ENCODE data around the gene ACAN. TPM values are rescaled to one million over a fixed set of nuclear protein-coding genes. Genes with fewer than 3 reads are reported as not detected.

The ACAN gene
- total RNA-seq, 1 donor from 2014 or later: 2.0 TPM

- H3K27me3 Mint-ChIP-seq: no peaks in the 10 kb centered on the region
- no peaks in the 10 kb centered on the region for H3K36me3 Mint-ChIP-seq (ENCODE audit: insufficient read depth)
- no peak overlapping the region for H3K27ac Mint-ChIP-seq
- DNase-seq (ENCODE audit: low spot score, unreplicated experiment): no peak
- no peak for TF ChIP-seq CTCF (IDR thresholded peaks at IDR 0.05; ENCODE audit: unreplicated experiment)
- H3K9me3 Mint-ChIP-seq (ENCODE audit: low read depth): no peaks in the 10 kb centered on the region
- H3K4me3 Mint-ChIP-seq (ENCODE audit: low read depth): no peak overlapping the region
- H3K4me1 Mint-ChIP-seq (ENCODE audit: low read depth): no peaks in the 10 kb centered on the region
Observed at GRCh38 chr15:88849376-88850072, 46.3 kb downstream of the ACAN start.

- Mint-ChIP-seq H3K27me3 (no peaks in the 10 kb centered on the region), H3K36me3 (ENCODE audit: insufficient read depth) (no peaks in the 10 kb centered on the region), H3K4me3 (ENCODE audit: low read depth) (no peak overlapping the region), H3K4me1 (ENCODE audit: low read depth) (no peaks in the 10 kb centered on the region), H3K9me3 (ENCODE audit: low read depth) (no peaks in the 10 kb centered on the region), H3K27ac (no peak overlapping the region)
- DNase-seq (ENCODE audit: low spot score, unreplicated experiment): no peak
- TF ChIP-seq CTCF (IDR thresholded peaks at IDR 0.05; ENCODE audit: unreplicated experiment): no peak
Observed at GRCh38 chr15:88852476-88852875, 49.2 kb downstream of the ACAN start.

- no peak overlapping the region for H3K4me3 Mint-ChIP-seq (ENCODE audit: low read depth)
- no peak for DNase-seq (ENCODE audit: low spot score, unreplicated experiment)
- no peak overlapping the region for H3K27ac Mint-ChIP-seq
- peaks cover 3% of the 10 kb centered on the region for H3K9me3 Mint-ChIP-seq (ENCODE audit: low read depth)
- H3K27me3 Mint-ChIP-seq: peaks cover 3% of the 10 kb centered on the region
- no peak for TF ChIP-seq CTCF (IDR thresholded peaks at IDR 0.05; ENCODE audit: unreplicated experiment)
- H3K36me3 Mint-ChIP-seq (ENCODE audit: insufficient read depth): no peaks in the 10 kb centered on the region
- H3K4me1 Mint-ChIP-seq (ENCODE audit: low read depth): no peaks in the 10 kb centered on the region
Observed at GRCh38 chr15:88858934-88859333, 55.7 kb downstream of the ACAN start.

- no peak overlapping the region for H3K27ac Mint-ChIP-seq
- H3K9me3 Mint-ChIP-seq (ENCODE audit: low read depth): peaks cover 3% of the 10 kb centered on the region
- peaks cover 3% of the 10 kb centered on the region for H3K27me3 Mint-ChIP-seq
Observed at GRCh38 chr15:88859550-88859949, 56.3 kb downstream of the ACAN start.

GRCh38 chr15:88860212-88860611 lies 57.0 kb downstream of the ACAN start:
- Mint-ChIP-seq H3K27me3 (peaks cover 3% of the 10 kb centered on the region), H3K4me1 (ENCODE audit: low read depth) (no peaks in the 10 kb centered on the region), H3K36me3 (ENCODE audit: insufficient read depth) (no peaks in the 10 kb centered on the region), H3K9me3 (ENCODE audit: low read depth) (peaks cover 3% of the 10 kb centered on the region), H3K27ac (no peak overlapping the region), H3K4me3 (ENCODE audit: low read depth) (no peak overlapping the region)
- DNase-seq (ENCODE audit: low spot score, unreplicated experiment): no peak
- TF ChIP-seq CTCF (IDR thresholded peaks at IDR 0.05; ENCODE audit: unreplicated experiment): no peak

More at GRCh38 chr15:88859550-88859949, 56.3 kb downstream of the ACAN start:
- no peaks in the 10 kb centered on the region for H3K4me1 Mint-ChIP-seq (ENCODE audit: low read depth)
- no peak for DNase-seq (ENCODE audit: low spot score, unreplicated experiment)
- no peak for TF ChIP-seq CTCF (IDR thresholded peaks at IDR 0.05; ENCODE audit: unreplicated experiment)
- H3K4me3 Mint-ChIP-seq (ENCODE audit: low read depth): no peak overlapping the region
- H3K36me3 Mint-ChIP-seq (ENCODE audit: insufficient read depth): no peaks in the 10 kb centered on the region

Data from progenitor cell of endocrine pancreas (in vitro differentiated cells).